Measurements from ENCODE around the gene GFY. TPM values are rescaled to one million over a fixed set of nuclear protein-coding genes. Genes with fewer than 3 reads are reported as not detected.

Gene GFY
- total and polyA plus RNA-seq, 10 donors, result not detected

- Histone ChIP-seq H3K27me3 (replicated peaks in 1 of 7) (peaks cover 0 to 59% (median 23%) of the 10 kb centered on the region in 7 donors), H3K9me3 (no peaks in the 10 kb centered on the region), H3K36me3 (no peaks in the 10 kb centered on the region), H3K27ac (no peak overlapping the region), H3K4me3 (no peak overlapping the region), H3K4me1 (peaks cover 4 to 32% (median 21%) of the 10 kb centered on the region in 6 donors)
- TF ChIP-seq POLR2A (IDR thresholded peaks at IDR 0.05), result no peak
- TF ChIP-seq, protein P1, sequence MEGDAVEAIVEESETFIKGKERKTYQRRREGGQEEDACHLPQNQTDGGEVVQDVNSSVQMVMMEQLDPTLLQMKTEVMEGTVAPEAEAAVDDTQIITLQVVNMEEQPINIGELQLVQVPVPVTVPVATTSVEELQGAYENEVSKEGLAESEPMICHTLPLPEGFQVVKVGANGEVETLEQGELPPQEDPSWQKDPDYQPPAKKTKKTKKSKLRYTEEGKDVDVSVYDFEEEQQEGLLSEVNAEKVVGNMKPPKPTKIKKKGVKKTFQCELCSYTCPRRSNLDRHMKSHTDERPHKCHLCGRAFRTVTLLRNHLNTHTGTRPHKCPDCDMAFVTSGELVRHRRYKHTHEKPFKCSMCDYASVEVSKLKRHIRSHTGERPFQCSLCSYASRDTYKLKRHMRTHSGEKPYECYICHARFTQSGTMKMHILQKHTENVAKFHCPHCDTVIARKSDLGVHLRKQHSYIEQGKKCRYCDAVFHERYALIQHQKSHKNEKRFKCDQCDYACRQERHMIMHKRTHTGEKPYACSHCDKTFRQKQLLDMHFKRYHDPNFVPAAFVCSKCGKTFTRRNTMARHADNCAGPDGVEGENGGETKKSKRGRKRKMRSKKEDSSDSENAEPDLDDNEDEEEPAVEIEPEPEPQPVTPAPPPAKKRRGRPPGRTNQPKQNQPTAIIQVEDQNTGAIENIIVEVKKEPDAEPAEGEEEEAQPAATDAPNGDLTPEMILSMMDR (IDR thresholded peaks at IDR 0.05 in 8 of 11, conservative IDR thresholded peaks at IDR 0.05 in 3 of 11), result no peak
- TF ChIP-seq POLR2AphosphoS5 (IDR thresholded peaks at IDR 0.05), result no peak
- intact Hi-C loops (cut with DNase I; ENCODE audit: low total_unique reads), result no loop called here
- WGBS, 5 donors, result 74 to 86% (median 80%) methylated on average over 6 to 7 of the region's 7 CpGs
- DNase-seq, result no peak
These were observed 8.1 kb upstream of the GFY start for GRCh38 chr19:49417088-49417487.

DNA sequence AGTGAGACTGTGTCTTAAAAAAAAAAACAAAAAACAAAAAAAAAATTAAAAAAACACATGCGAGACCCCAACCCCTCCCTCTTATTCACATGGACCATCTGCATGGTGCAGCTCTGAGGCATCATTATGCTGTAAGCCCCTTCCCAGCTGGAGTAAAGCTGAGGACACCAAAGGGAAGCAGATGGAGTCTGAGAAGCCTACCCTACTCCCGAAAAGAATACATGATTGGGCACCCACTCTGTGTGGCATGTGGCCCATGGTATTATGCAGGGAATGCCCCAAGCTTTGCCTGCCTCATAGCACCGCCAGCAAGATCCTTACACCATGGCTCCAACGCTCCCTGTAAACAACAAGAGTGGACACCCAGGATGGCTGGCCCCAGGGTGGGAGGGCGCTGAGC is 6.7 kb upstream of the GFY start:
- intact Hi-C loops (cut with DNase I; ENCODE audit: low total_unique reads), result no loop called here
- TF ChIP-seq POLR2AphosphoS5 (IDR thresholded peaks at IDR 0.05) (no peak), POLR2A (IDR thresholded peaks at IDR 0.05) (no peak)
- TF ChIP-seq, protein P1 (IDR thresholded peaks at IDR 0.05 in 8 of 11, conservative IDR thresholded peaks at IDR 0.05 in 3 of 11), result no peak
- H3K27ac ChIP-seq, result no peak overlapping the region
- no peaks in the 10 kb centered on the region for H3K36me3 ChIP-seq
- H3K4me1 ChIP-seq, result peaks cover 18 to 37% (median 30%) of the 10 kb centered on the region in 6 donors
- H3K27me3 ChIP-seq (replicated peaks in 1 of 7), result peaks cover 5 to 73% (median 37%) of the 10 kb centered on the region in 7 donors
- WGBS, 5 donors, result 83 to 98% (median 87%) methylated on average over 5 of the region's 5 CpGs
- H3K4me3 ChIP-seq, result no peak overlapping the region
- no peaks in the 10 kb centered on the region for H3K9me3 ChIP-seq
- no peak for DNase-seq

DNA sequence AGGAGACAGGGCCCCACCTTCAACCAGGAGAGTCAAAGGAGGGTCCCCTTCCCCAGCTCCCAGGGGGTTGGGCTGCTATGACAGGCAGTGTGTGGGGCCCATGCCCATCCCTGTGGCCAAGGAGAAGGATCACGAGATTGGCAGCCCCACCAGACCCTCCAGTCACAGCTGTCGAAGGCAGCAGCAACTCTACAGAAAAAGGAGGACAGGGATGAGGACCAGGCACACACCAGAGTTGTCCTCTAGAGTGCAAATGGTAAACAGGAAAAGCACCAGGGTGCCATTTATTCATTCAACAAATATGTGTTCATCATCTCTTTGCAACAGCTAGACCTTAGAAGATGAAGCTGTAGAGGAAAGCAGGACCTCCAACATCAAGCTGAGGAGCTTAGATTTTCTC is 6.0 kb upstream of the GFY start:
- TF ChIP-seq, protein P1 (IDR thresholded peaks at IDR 0.05 in 8 of 11, conservative IDR thresholded peaks at IDR 0.05 in 3 of 11), result no peak
- no peak for TF ChIP-seq POLR2AphosphoS5 (IDR thresholded peaks at IDR 0.05)
- no peak for TF ChIP-seq POLR2A (IDR thresholded peaks at IDR 0.05)
- no peak overlapping the region for H3K4me3 ChIP-seq
- H3K27me3 ChIP-seq (replicated peaks in 1 of 7), result peaks cover 5 to 80% (median 44%) of the 10 kb centered on the region in 7 donors
- no peak for DNase-seq
- H3K27ac ChIP-seq, result no peak overlapping the region
- WGBS, 5 donors, result 65 to 96% (median 78%) methylated on average over 2 of the region's 2 CpGs; no CpG with 5 or more reads in 1 of the 5 donors
- no peaks in the 10 kb centered on the region for H3K9me3 ChIP-seq
- intact Hi-C loops (cut with DNase I; ENCODE audit: low total_unique reads), result no loop called here
- peaks cover 20 to 40% (median 36%) of the 10 kb centered on the region in 6 donors for H3K4me1 ChIP-seq
- H3K36me3 ChIP-seq, result no peaks in the 10 kb centered on the region

DNA sequence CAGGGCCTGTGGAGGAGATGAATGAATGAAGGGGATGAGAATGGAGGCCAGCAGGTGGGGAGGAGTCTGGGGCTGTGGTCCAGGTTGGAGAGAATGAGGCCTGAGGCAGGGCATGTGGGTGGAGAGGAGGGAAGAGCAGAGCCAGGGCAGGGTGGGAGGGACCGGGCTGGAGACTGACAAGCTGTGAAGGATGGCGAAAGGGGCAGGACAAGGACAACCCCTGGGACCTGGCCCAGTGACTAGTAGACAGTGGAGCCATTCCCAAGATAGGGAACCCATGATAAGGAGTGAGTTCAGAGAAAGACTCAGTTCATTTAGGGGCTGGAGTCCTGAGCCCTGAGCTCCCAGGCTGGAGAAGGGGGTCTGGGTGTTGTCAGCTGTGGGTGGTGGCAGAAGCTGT is 5.0 kb upstream of the GFY start:
- H3K4me3 ChIP-seq, result no peak overlapping the region
- 86 to 95% (median 88%) methylated on average over 2 of the region's 2 CpGs for WGBS, 5 donors
- no peak for DNase-seq
- TF ChIP-seq POLR2AphosphoS5 (IDR thresholded peaks at IDR 0.05) (no peak), POLR2A (IDR thresholded peaks at IDR 0.05) (no peak)
- TF ChIP-seq, protein P1 (IDR thresholded peaks at IDR 0.05 in 8 of 11, conservative IDR thresholded peaks at IDR 0.05 in 3 of 11), result no peak
- peaks cover 20 to 41% (median 36%) of the 10 kb centered on the region in 6 donors for H3K4me1 ChIP-seq
- no peak overlapping the region for H3K27ac ChIP-seq
- H3K36me3 ChIP-seq, result no peaks in the 10 kb centered on the region
- no peaks in the 10 kb centered on the region for H3K9me3 ChIP-seq
- intact Hi-C loops (cut with DNase I; ENCODE audit: low total_unique reads), result no loop called here
- H3K27me3 ChIP-seq (replicated peaks in 1 of 7), result peaks cover 5 to 90% (median 54%) of the 10 kb centered on the region in 7 donors
